ENCODE measurements around the gene NCAM2.

Gene NCAM2

GRCh38 chr21:21182401-21183010, 184.3 kb downstream of the NCAM2 start:
- no peak for DNase-seq (ENCODE audit: low spot score)
- TF ChIP-seq, protein P1, sequence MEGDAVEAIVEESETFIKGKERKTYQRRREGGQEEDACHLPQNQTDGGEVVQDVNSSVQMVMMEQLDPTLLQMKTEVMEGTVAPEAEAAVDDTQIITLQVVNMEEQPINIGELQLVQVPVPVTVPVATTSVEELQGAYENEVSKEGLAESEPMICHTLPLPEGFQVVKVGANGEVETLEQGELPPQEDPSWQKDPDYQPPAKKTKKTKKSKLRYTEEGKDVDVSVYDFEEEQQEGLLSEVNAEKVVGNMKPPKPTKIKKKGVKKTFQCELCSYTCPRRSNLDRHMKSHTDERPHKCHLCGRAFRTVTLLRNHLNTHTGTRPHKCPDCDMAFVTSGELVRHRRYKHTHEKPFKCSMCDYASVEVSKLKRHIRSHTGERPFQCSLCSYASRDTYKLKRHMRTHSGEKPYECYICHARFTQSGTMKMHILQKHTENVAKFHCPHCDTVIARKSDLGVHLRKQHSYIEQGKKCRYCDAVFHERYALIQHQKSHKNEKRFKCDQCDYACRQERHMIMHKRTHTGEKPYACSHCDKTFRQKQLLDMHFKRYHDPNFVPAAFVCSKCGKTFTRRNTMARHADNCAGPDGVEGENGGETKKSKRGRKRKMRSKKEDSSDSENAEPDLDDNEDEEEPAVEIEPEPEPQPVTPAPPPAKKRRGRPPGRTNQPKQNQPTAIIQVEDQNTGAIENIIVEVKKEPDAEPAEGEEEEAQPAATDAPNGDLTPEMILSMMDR (IDR thresholded peaks at IDR 0.05; ENCODE audit: extremely low read depth, missing control alignments): no peak

DNA sequence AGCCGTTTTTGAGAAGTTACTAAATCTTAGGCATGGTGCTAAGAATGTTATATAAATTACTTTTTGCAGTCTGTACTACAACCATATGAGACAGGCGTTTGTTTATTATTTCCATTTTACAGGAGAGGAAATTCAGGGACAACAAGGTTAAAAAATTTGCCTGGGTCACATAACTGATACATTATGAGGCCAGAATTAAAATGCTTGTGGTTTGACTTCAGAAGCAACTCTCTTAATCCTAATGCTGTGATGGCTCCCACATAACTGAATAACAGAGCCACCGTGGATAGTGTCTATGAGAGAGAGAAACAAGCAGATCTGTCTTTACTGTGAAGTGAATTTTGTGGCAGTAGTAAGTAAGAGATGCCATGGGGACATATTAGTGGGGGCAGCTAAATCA, 184.9 kb downstream of the NCAM2 start:
- DNase-seq (ENCODE audit: low spot score): no peak
- TF ChIP-seq, protein P1 (IDR thresholded peaks at IDR 0.05; ENCODE audit: extremely low read depth, missing control alignments): no peak

GRCh38 chr21:21184771-21185528, 186.7 kb downstream of the NCAM2 start:
- no peak for DNase-seq (ENCODE audit: low spot score)
- TF ChIP-seq, protein P1 (IDR thresholded peaks at IDR 0.05; ENCODE audit: extremely low read depth, missing control alignments): no peak

DNA sequence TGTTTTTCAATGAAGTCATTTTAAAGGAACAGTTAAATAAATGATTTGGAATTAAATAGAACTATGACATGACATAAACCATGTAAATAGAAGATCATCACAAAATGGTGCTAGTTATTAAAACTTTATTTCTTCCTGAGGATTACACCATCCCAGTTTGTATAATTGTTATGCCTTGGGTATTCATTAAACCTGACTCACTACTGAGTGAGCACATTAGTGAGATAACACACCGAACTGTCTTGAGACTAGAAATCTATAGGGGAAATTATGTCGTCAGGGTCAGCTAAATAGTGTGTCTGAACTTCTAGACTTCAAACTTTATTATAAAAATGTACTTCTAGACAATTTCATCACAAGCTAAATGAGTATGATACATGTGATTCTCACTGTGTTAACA, 189.4 kb downstream of the NCAM2 start:
- DNase-seq (ENCODE audit: low spot score): no peak
- TF ChIP-seq, protein P1 (IDR thresholded peaks at IDR 0.05; ENCODE audit: extremely low read depth, missing control alignments): no peak

- DNase-seq (ENCODE audit: low spot score): no peak
- TF ChIP-seq, protein P1 (IDR thresholded peaks at IDR 0.05; ENCODE audit: extremely low read depth, missing control alignments): no peak
Observed at GRCh38 chr21:21188513-21189195, 190.4 kb downstream of the NCAM2 start.

DNA sequence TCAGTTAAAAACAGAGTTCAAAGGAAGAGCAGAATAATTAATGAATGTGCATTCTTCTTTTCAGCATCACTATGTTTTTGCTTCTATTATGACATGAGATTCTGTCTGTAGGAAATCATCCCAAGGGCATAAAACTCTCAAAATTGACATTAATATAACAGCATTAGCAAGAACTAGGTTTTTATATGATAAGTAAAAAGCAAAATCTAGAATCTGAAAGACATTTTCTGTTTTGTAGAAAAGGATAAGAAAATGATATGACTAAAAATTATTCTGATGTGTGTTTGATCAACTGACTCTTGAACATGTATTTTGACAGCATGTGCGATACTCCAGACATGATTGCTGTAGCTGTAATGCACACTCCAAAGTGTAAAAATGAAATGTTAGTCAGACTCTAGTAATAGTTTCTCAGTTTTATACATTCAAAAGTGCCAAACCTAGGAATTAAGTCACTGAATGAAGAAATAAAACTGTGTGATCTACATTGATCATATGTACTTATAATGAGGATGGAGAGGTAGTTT, 197.3 kb downstream of the NCAM2 start:
- TF ChIP-seq, protein P1 (IDR thresholded peaks at IDR 0.05; ENCODE audit: extremely low read depth, missing control alignments): no peak
- DNase-seq (ENCODE audit: low spot score): no peak

DNA sequence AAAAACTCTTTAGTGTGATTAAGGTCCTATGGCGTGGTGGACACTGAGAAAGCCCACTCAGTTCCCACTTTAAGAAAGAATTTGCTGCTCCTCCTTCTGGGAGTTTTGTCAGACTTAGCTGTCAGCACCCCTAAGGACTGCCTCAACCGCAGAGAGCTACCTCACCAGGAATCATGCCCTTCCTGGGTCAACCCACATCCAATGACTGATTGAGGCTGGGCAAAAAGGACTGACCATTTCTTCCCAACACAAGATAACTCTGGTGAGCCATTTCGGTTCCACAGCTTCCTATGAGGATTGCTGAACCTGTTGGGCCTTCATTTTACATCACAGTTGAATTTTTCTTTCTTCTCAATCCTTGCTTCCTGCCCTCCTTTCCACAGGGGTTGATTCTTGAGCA, 197.9 kb downstream of the NCAM2 start:
- TF ChIP-seq, protein P1 (IDR thresholded peaks at IDR 0.05; ENCODE audit: extremely low read depth, missing control alignments): no peak
- DNase-seq (ENCODE audit: low spot score): no peak
